ELR (cell line): ENCODE measurements around the gene KRTAP4-4.
A peak's percentile ranks its signal among the peaks of the same experiment; 100 is the strongest.
"Not testable (repeated sequence)": the region's sequence is repeated elsewhere in the genome, so short reads cannot be mapped to it uniquely, and the experiment has no call there.

ENCODE experiments used
- DNase-seq: peaks from one replicate; pipeline ENCODE4 v3.0.0-alpha.2; 2015; ENCODE audit warnings: low read depth

The KRTAP4-4 gene

DNA sequence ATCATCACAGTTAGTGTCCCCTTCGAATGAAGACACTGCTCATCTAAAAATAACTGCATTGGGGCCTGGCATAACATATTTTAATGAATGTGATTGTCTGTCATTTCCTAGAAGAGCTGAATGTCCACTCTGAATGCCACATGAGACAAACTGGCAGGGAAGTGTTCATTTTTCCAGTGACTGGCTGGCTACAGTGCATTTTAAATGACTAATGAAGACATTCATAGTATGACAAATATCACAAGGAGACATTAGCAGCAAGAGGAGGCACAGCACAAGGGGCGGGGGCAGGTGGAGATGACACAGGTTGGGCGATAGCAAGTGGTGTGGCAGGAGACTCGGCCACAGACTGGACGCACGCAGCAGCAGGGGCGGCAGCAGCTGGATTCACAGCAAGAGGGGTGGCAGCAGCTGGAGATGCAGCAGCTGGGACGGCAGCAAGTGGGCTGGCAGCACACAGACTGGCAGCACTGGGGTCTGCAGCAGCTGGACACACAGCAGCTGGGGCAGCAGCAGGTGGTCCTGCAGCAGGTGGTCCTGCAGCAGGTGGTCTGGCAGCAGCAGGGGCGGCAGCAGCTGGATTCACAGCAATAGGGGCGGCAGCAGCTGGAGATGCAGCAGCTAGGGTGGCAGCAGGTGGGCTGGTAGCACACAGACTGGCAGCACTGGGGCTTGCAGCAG lies 11.4 kb downstream of the KRTAP4-4 start:
- DNase-seq = not testable (repeated sequence)

DNA sequence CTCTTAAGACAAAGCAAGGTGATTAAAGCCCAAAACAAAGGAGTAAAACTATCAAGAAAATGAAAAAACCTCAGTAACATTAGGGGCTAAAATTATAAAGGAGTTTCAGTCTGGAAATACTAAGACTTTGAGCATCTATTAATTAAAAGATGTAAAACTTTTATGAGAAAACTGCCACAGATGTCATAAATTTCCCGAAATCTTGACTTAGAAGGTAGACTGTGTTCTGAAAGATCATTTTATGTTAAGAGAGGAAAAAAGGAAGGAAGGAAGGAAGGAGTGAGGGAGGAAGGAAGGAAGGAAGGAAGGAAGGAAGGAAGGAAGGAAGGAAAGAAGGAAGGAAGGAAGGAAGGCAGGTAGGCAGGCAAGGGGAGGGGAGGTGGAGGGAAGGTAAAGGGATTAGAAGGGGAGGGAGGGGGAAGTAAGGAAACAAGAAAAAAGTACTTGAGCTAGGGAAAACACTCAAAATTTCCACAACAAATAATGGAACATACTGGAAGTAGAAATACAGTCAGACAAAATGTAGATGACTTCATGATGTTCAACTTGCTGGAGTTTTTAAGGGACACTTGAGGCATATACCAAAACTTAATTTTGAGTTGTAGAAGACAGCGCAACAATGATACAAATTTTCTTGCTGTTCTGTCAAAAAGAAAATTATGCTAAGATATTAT lies 12.9 kb downstream of the KRTAP4-4 start:
- DNase-seq = no peak

DNA sequence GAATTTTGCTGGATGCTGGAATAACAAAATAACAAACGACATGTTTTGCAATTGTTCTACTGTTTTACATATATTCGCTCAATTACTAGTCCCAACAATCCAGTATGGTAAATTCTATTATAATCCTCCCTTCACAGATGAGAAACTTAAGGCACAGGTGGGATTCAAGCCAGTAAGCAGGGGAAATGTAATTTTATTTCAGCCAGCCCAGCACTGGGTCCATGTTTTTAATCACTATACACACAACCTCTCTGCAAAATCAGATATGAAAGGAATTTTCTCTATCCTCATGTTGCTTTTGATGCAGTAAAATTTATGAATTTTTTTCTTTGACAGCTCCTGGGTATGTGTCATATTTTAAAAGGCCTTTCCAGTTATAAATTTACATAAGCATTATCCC lies 15.3 kb downstream of the KRTAP4-4 start:
- DNase-seq = no peak

DNA sequence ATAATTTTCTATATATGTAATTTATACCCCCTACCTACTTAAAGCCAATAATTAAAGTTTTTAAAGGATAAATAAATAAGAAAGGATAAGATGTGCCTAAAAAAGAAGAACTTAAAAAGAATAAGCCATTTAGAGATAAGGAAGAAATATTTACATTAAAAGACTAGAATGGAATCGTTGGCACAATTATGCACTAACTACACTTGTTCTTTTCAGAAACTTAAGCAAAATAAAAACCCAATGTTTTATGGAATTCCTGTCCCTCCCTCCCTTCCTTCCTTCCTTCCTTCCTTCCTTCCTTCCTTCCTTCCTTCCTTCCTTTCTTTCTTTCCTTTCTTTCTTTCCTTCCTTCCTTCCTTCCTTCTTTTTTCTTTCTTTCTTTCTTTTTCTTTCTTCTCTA lies 15.7 kb downstream of the KRTAP4-4 start:
- no peak for DNase-seq

DNA sequence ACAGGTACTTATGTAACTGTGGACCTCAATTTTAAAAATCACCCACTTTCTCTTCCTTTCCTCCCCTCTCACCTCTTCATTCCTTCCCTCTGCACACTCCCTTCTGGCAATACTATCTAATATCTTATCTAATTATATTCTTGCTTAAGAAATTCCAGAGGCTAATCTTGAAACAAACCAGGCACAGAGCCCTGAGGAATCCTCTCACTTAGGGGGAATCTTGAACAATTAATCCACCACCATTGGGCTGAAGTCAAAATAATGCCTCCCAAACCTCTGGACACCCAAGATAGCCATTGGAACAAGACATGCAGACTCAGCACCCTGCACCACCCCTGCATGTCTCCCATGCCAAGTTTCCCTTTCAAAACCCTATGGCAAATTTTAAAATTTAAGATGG lies 19.2 kb downstream of the KRTAP4-4 start:
- DNase-seq = no peak

DNA sequence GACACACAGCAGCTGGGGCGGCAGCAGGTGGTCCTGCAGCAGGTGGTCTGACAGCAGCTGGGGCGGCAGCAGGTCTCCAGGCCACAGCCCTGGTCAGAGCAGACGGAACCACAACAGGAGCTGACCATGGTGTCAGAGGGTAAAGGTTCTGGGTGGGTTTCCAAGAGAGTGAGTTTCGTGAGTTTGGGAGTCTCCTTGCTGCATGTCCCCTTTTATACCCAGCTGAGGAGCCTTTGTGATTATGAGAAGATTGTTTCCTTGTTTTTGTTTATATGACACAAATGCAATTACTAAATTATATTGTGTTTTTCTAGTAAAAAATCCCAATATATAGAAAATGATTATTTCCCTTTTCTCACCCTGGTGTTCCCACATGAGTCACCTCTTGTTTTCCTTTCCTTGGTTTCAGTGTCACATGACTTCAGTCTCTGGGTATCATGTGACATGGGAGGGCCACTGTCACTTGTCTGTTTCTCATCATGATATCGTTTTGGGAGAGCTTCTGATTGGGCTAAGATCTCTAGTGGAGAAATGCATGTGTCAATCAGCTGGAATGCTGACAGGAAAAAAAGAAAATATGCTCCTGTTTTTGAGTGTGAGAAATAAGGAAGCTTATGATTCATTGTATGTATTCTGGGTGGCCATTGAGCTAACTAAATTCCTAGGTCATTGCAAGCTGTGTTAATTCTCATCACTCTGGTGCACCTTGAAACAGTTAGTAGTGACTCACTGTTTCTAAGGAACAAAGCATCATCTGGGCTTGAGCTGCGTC lies 20.0 kb downstream of the KRTAP4-4 start, which contains the start of gene KRTAP4-6:
KRTAP4-6 (minus strand) TSS at position 185 of the 772 bp plus-strand sequence; CDS start at position 128, 57 bp downstream.
- DNase-seq = peak; percentile 92

DNA sequence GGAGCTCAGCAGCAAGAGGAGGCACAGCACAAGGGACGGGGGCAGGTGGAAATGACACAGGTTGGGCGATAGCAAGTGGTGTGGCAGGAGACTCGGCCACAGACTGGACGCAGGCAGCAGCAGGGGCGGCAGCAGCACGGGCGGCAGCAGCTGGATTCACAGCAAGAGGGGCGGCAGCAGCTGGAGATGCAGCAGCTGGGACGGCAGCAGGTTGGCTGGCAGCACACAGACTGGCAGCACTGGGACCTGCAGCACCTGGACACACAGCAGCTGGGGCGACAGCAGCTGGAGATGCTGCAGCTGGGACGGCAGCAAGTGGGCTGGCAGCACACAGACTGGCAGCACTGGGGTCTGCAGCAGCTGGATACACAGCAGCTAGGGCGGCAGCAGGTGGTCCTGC lies 20.7 kb downstream of the KRTAP4-4 start:
- DNase-seq = not testable (repeated sequence)

DNA sequence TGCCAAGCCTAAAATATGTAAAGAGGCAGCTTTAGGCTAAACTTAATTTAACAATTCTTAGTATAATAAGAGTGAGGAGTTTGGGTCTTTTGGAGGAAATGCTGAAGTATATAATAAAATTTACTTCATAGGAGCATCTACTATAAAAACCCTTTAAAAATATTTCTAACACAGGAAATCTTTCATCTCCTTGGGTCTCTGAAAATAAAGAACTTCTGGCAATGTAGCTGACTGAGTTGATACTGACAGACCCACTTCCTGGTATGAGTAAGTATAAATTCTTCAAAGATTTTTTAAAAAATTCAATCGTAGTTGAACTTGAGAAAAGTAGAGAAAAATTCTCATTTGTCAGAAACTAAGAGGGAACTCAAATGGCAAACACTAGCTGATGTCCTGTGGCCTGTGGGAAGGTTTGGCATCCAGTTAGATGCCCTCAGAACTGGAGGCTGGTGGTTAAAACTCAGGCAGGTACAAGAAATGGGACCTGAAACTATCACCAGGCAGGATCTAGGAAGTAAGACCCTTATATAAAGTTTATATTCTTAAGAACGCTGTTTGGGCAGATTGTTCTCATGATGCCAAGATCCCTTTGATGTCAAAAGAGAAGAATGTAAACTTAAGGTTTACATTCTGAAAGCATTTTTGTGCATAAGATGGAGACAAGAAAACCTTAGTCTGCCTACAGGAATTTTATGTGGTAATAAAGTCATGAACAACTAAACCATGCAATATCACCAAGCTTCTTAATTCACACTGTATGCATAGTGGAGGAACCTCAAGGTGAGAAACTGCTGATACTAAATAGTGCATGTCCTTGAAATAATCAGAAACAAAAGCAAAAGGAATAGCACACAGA lies 26.4 kb downstream of the KRTAP4-4 start:
- peak; percentile 38 for DNase-seq

DNA sequence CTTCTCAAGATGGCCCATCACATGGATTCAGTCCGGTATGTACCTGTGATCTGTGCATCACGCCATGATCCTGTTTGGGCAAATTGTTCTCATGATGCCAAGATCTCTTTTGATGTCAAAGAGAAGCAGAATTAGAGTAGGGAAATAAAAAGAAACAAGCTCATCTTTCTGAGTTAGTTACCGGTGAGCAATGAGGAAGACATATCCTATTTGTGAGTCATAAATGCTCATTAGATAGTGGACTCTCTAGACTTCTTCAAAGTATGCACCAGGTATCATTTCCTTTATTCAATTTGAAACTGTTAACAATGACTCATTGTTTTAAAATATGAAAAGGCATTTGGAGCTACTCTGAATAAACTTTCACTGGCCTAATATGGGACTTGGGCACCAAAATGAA lies 28.6 kb downstream of the KRTAP4-4 start:
- DNase-seq = peak; percentile 88

DNA sequence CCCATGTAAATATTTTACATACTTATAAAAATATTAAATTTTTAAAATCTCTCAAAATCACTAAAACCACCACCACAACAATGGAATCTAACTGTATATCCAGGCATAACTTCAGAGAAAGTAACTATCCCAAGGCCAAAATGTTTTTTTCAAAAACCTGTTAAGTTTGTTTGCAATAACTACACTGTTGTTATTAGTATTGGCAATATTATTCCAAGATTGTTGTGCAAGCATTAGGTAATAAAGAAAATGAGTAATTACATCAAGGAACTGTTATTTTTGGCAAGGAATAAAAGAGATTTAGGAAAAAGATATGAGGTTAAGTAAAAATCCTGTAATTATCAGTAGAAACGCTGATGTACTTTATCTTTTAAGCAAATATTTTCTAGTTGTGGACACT lies 33.2 kb downstream of the KRTAP4-4 start:
- DNase-seq = no peak

DNA sequence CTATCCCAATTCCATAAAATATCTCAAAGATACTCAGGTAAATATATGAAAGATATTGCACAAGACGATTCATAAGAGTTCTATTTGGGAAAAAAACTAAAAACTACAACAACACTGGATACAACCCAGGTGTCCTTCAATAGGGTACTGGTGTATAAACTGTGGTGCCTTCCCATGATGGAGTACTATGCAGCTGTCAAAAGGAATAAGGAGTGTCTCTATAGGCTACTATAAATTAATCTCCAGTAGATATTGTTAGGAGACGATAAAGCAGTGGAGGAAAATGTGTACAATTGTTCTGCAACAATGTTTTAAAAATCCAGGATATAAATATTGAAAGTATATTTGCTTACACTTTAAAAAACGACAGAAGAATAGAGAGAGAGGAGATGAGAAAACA lies 34.1 kb downstream of the KRTAP4-4 start:
- DNase-seq = no peak

DNA sequence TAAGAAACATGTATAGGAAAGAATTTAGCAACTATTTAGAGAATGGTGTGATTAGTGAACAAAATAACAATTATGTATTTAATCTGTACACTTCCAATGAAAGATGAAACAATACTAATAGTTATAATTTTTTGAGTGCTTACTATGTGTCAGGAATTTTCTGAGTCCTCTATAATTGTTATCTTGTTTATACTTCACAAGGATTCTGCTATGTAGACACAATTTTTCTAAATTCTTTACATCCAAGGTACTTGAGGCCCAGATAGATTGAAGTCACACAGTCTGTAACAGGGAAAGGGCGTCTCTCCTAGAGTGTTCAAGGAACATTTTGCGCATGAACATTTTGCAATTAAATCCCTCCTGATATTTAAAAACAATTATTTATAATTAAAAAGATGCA lies 35.5 kb downstream of the KRTAP4-4 start:
- DNase-seq = no peak

DNA sequence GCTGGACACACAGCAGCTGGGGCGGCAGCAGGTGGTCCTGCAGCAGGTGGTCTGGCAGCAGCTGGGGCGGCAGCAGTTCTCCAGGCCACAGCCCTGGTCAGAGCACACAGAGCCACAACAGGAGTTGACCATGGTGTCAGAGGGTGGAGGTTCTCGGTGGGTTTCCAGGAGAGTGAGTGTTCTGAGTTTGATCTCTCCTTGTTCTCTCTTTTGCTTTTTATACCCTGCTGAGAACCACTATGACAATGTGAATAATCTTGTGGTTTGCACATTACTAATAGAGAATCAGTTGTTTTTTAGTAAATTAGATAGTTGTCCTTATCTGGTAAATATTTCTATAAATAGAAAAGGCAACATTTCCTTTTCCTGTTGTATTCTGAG lies 36.6 kb downstream of the KRTAP4-4 start, which contains the start of gene KRTAP4-12:
KRTAP4-12 (minus strand) TSS at position 192 of the 381 bp plus-strand sequence; CDS start at position 132, 60 bp downstream.
- DNase-seq = not testable (repeated sequence)

DNA sequence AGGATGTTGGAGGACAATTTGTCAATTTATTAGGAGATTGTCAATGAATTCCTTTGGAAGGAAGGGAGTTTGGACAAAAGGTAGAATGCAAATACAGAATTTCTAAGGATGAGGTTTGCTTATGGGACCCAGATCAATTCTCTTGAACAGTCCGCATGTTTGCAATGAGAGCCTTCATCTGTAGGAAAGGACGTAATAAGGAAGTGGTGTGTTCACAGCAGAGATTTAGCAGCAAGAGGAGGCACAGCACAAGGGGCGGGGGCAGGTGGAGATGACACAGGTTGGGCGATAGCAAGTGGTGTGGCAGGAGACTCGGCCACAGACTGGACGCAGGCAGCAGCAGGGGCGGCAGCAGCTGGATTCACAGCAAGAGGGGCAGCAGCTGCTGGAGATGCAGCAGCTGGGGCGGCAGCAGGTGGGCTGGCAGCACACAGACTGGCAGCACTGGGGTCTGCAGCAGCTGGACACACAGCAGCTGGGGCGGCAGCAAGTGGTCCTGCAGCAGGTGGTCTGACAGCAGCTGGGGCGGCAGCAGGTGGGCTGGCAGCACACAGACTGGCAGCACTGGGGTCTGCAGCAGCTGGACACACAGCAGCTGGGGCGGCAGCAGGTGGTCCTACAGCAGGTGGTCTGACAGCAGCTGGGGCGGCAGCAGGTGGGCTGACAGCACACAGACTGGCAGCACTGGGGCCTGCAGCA lies 37.1 kb downstream of the KRTAP4-4 start:
- not testable (repeated sequence) for DNase-seq

DNA sequence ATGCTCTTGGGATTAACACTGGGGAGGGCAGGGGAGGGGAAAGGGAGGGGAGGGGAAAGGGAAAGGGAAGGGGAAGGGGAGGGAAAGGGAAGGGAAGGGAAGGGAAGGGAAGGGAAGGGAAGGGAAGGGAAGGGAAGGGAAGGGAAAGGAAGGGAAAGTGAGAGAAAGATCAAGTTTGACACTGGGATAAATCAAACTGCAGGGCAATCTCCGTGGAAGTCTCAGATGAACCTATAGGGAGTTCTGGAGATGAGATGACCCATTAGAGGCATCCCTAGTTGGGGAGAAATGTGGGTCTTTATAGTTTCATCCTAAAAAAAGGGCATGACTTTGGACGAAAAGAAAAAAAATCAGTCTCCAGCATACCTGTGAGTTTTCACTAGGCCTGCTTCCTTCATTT lies 38.8 kb downstream of the KRTAP4-4 start:
- DNase-seq = no peak

DNA sequence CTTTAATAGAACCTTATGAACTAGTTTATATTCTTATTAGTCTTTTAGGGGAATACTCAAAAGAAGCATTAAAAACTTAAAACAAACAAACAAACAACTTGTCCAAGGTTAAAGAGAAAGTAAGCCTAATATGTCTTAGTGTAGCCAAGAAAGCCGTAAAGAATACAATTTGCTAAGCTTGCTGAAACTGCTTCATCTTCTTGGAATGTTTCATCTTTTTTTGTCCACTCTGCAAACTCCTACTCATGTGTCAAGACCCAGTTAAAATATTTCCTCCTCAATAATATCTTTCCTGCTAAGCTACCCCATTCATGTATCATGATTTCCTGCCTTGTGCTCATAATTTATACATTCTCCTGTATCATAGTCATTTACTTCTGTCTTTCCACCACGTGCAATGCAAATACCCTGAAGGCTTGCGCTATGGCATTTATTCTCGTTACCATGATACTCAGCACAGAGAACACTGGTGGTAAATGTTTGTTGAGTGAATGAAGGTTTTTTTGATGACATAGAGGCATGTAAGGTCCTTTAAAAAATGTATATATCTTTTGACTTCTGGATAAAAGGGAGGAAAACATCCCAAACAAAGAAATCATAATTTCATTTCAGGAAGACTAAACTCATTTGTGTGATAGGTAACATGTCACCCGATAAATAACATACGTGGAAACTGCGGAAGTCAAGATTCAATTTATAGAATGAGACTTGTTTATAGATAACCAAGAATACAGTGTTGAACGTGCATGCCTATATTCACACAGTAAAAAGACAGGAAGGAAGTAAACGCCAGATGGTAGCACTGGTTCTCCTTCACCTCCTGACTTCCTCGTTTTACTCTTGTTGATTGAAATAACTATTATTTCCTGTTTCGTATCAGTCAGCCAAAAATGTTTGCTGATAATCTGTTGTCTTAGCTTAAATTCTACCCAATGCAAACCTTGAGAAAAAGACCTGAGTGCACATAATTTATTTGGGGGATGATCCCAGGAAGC lies 40.6 kb downstream of the KRTAP4-4 start:
- peak; percentile 93 for DNase-seq

DNA sequence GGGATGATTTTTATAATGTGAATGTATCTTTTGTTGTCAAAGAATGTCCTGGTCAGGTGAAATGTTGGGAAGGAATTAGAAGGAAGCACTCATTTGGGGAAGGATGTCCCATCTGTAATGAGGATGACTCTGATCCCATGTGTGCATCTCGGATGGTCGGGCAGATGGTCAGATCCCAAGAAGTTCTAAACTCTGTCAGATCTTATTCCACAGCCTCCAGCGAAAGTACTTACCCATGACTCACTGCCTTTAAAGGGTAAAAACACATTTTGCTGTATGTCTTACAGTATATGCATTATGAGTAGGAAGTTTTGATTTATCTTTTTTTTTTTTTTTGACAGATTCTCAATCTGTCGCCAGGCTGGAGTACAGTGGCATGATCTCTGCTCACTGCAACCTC lies 41.8 kb downstream of the KRTAP4-4 start:
- DNase-seq = peak; percentile 81

DNA sequence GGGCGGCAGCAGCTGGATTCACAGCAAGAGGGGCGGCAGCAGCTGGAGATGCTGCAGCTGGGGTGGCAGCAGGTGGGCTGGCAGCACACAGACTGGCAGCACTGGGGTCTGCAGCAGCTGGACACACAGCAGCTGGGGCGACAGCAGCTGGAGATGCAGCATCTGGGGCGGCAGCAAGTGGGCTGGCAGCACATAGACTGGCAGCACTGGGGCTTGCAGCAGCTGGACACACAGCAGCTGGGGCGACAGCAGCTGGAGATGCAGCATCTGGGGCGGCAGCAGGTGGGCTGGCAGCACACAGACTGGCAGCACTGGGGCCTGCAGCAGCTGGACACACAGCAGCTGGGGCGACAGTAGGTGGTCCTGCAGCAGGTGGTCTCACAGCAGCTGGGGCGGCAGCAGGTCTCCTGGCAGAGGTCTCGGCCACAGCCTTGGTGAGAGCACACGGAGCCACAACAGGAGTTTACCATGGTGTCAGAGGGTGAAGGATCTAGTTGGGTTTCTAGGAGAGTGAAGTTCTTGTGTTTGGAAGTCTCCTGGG lies 42.6 kb downstream of the KRTAP4-4 start, which contains the start of gene KRTAP4-11:
KRTAP4-11 (minus strand) TSS at position 528 of the 541 bp plus-strand sequence; CDS start at position 470, 58 bp downstream.
- DNase-seq = not testable (repeated sequence)

DNA sequence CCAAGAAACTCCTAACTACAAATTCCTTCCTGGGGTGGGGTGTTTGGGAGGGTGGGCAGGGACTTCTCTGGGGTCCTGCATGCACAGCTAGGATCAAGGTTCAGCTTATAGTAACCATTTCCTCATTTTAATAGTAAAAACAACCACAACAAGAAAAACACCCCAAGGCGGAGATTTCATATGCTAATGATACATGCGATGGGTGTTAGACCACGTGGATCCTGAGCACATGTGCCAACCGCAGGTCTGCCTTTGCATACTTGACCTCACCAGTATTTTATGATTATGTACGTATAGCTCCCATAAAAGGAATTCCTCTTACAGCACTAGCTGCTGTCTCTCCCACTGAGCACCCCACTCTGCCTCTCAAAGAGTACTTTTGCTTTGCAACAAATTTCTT lies 44.3 kb downstream of the KRTAP4-4 start:
- no peak for DNase-seq
